Parietal lobe (tissue), 2 donors: ENCODE data around the gene APEX1. TPM values are rescaled to one million over a fixed set of nuclear protein-coding genes. Genes with fewer than 3 reads are reported as not detected.

ENCODE experiments used
- small RNA-seq: library from RNA; depleted of rRNA; stranded (forward); fragments of <200 nt; gene quantifications from one replicate; pipeline ENCODE3, GENCODE V24; 2014; ENCODE audit warnings: low replicate concordance
- total RNA-seq: library from RNA; depleted of rRNA; stranded (reverse); fragments of >200 nt; gene quantifications from one replicate; pipeline ENCODE4 v1.2.3, GENCODE V29; 2014

The APEX1 gene
- 57.0 TPM for total RNA-seq

GRCh38 chr14:20454516-20455354, at the start of gene APEX1, which contains the start of gene OSGEP:
Gene APEX1, plus strand, starts transcription at chr14:20455226. Its CDS starts 420 bp downstream, at chr14:20455646.
Gene OSGEP, minus strand, starts transcription at chr14:20454812. Its CDS starts 129 bp downstream, at chr14:20454683.

GRCh38 chr14:20412876-20413743, 41.9 kb upstream of the APEX1 start, which contains the start of gene TEP1:
Gene TEP1, minus strand, starts transcription at chr14:20413501. Its CDS starts 5,062 bp downstream, at chr14:20408439.

GRCh38 chr14:20435582-20436362, 19.3 kb upstream of the APEX1 start, which contains the start of gene KLHL33:
Gene KLHL33, minus strand, starts transcription at chr14:20436166. Its CDS starts 355 bp downstream, at chr14:20435811.

GRCh38 chr14:20461225-20462141, 6.5 kb downstream of the APEX1 start, which contains the start of gene PIP4P1:
Gene PIP4P1, minus strand, starts transcription at chr14:20461434. Its CDS starts 109 bp downstream, at chr14:20461325.

GRCh38 chr14:20469242-20469889, 14.3 kb downstream of the APEX1 start, which contains the start of gene PNP:
Gene PNP, plus strand, starts transcription at chr14:20469406. Its CDS starts 119 bp downstream, at chr14:20469525.

Small RNA genes within 50 kb of the gene (small RNA-seq; reads per million reads assigned to genes)
- gene RNA5SP382: 0.24 reads per million

Other genes with a start within 250 kb of the APEX1 start
- not detected for gene OR11H6, start 231.5 kb upstream of the APEX1 start, total RNA-seq
- not detected for gene OR11H7, start 226.2 kb upstream of the APEX1 start, total RNA-seq
- not detected for gene OR11H4, start 215.9 kb upstream of the APEX1 start, total RNA-seq
- gene TTC5, start 149.3 kb upstream of the APEX1 start, total RNA-seq: 47.3 TPM
- 63.5 TPM for gene CCNB1IP1, start 121.9 kb upstream of the APEX1 start, total RNA-seq
- 30.4 TPM for gene PARP2, start 111.6 kb upstream of the APEX1 start, total RNA-seq
- 12.2 TPM for gene TEP1, start 41.7 kb upstream of the APEX1 start, total RNA-seq
- under 0.01 TPM for gene KLHL33, start 19.1 kb upstream of the APEX1 start, total RNA-seq
- gene OSGEP, start 414 bp upstream of the APEX1 start, total RNA-seq: 70.7 TPM
- gene PIP4P1, start 6.2 kb downstream of the APEX1 start, total RNA-seq: 31.3 TPM
- gene PNP, start 14.2 kb downstream of the APEX1 start, total RNA-seq: 5.6 TPM
- gene RNASE10, start 50.3 kb downstream of the APEX1 start, total RNA-seq: not detected
- gene RNASE9, start 105.8 kb downstream of the APEX1 start, total RNA-seq: not detected
- gene RNASE11, start 132.8 kb downstream of the APEX1 start, total RNA-seq: not detected
- not detected for gene RNASE12, start 136.2 kb downstream of the APEX1 start, total RNA-seq
- gene OR6S1, start 186.5 kb downstream of the APEX1 start, total RNA-seq: not detected
- gene RNASE4, start 229.3 kb downstream of the APEX1 start, total RNA-seq: 2.2 TPM
- gene ANG, start 233.5 kb downstream of the APEX1 start, total RNA-seq: 2.2 TPM